Panc1 (cell line): ENCODE measurements around the gene ALOX12.

Source experiments
- SIN3A ChIP-seq: IDR thresholded peaks from 2 replicates; pipeline ENCODE4 v1.6.1; 2012; ENCODE audit warnings: low read depth, mild to moderate bottlenecking, low read length, moderate library complexity, borderline replicate concordance; ENCODE audit not compliant: insufficient read depth
- TF ChIP-seq, protein P1 (sequence below): fragments of 450-650 bp; IDR thresholded peaks from 2 replicates; pipeline ENCODE4 v1.5.1; 2017; ENCODE audit warnings: mild to moderate bottlenecking

DNA sequence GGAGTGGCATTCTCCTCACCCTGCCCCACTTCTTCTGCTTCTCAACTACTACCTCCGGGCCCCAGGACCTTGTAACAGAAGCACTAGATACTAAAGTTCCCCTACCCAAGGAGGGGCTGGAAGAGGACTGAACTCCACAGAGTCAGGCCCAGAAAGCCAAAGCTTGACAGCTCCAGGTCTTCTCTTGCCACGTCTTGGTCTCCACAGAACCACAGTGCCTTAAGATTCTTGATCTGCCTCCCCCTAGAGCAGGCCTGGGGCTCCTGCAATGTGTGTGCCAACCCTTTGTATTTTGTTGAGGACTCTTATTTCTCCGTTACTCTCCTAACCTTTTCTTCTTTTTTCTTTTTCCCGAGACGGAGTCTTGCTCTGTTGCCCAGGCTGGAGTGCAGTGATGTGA is 44.0 kb downstream of the ALOX12 start:
- no peak for TF ChIP-seq SIN3A
- TF ChIP-seq, protein P1, sequence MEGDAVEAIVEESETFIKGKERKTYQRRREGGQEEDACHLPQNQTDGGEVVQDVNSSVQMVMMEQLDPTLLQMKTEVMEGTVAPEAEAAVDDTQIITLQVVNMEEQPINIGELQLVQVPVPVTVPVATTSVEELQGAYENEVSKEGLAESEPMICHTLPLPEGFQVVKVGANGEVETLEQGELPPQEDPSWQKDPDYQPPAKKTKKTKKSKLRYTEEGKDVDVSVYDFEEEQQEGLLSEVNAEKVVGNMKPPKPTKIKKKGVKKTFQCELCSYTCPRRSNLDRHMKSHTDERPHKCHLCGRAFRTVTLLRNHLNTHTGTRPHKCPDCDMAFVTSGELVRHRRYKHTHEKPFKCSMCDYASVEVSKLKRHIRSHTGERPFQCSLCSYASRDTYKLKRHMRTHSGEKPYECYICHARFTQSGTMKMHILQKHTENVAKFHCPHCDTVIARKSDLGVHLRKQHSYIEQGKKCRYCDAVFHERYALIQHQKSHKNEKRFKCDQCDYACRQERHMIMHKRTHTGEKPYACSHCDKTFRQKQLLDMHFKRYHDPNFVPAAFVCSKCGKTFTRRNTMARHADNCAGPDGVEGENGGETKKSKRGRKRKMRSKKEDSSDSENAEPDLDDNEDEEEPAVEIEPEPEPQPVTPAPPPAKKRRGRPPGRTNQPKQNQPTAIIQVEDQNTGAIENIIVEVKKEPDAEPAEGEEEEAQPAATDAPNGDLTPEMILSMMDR = no peak
